BJ (cell line): ENCODE results near the gene MAL. TPM values are rescaled to one million over a fixed set of nuclear protein-coding genes. Genes with fewer than 3 reads are reported as not detected.

ENCODE experiments used
- CTCF ChIA-PET: fragments of 350-600 bp; formaldehyde crosslinking; extraction: SDS; loops from one replicate; lab custom pipeline; 2021; ENCODE audit warnings: antibody characterized with exemption, inconsistent platforms; lab: Yijun Ruan, JAX
- POLR2A ChIA-PET: fragments of 300-600 bp; sonication (Branson Sonifier 250); formaldehyde crosslinking; extraction: SDS; loops from one replicate; lab custom pipeline; 2021; ENCODE audit warnings: antibody characterized with exemption; lab: Charles Lee
- DNase-seq: peaks from one replicate; pipeline ENCODE4 v3.0.0-alpha.2; 2011; ENCODE audit warnings: low read depth
- H3K27me3 ChIP-seq: 2 replicates; pipeline ENCODE4 v1.6.0; 2011; ENCODE audit warnings: low read length; ENCODE audit not compliant: control insufficient read depth, insufficient read depth
- H3K36me3 ChIP-seq: 2 replicates; pipeline ENCODE4 v1.5.1; 2011; ENCODE audit warnings: low read length; ENCODE audit not compliant: control insufficient read depth, insufficient read depth
- H3K4me3 ChIP-seq: 2 replicates; pipeline ENCODE4 v1.5.1; 2011; ENCODE audit warnings: low read depth, mild to moderate bottlenecking, control low read depth, low read length
- CTCF ChIP-seq: IDR thresholded peaks from 2 replicates; pipeline ENCODE4 v1.5.1; 2011; ENCODE audit warnings: low read depth, mild to moderate bottlenecking, control low read depth, inconsistent platforms, low read length, moderate library complexity; ENCODE audit not compliant: insufficient read depth
- polyA minus RNA-seq: library from RNA; depleted of rRNA, polyadenylated mRNA; stranded (reverse); fragments of >200 nt; gene quantifications from 2 replicates; pipeline ENCODE4 v1.2.3, GENCODE V29; 2011; rRNA and poly(A)+ RNA removed
- polyA plus RNA-seq: library from polyadenylated mRNA; depleted of rRNA; stranded (reverse); fragments of >200 nt; gene quantifications from 2 replicates; pipeline ENCODE4 v1.2.3, GENCODE V29; 2011; rRNA removed

MAL gene
- polyA plus RNA-seq (not detected in 2 replicates), polyA minus RNA-seq (not detected in 2 replicates)

- ChIA-PET POLR2A (no interaction called here), CTCF (interaction anchor here (1.3 to 2.3 kb wide), 3 partner anchors 17 to 54 kb away, joined by 3 to 5 read pairs (median 3); no protein-coding TSS in a partner anchor)
- peaks cover 27% of the 10 kb centered on the region for H3K27me3 ChIP-seq
- no peak for DNase-seq
- no peaks in the 10 kb centered on the region for H3K36me3 ChIP-seq
- H3K4me3 ChIP-seq, result no peak within 1 kb of the TSS
- no peak for TF ChIP-seq CTCF
Measured at GRCh38 chr2:95025406-95026319, at the start of gene MAL. TSS of gene MAL (plus strand) at chr2:95025708. CDS start at chr2:95025793, 85 bp downstream.

GRCh38 chr2:94977826-94978225 lies 47.7 kb upstream of the MAL start:
- no peak for DNase-seq
- Histone ChIP-seq H3K4me3 (no peak overlapping the region), H3K36me3 (no peaks in the 10 kb centered on the region), H3K27me3 (peaks cover 2% of the 10 kb centered on the region; the same call in 1 of the 2 replicates)
- ChIA-PET POLR2A (no interaction called here), CTCF (interaction anchor here (1.1 kb wide), 1 partner anchor 21 kb away, joined by 4 read pairs; no protein-coding TSS in a partner anchor)
- TF ChIP-seq CTCF, result no peak

- no peak for TF ChIP-seq CTCF
- no peak for DNase-seq
- CTCF ChIA-PET, result interaction anchor here (0.6 to 1.1 kb wide), 2 partner anchors 18 to 22 kb away, joined by 3 to 4 read pairs; no protein-coding TSS in a partner anchor
Measured at GRCh38 chr2:94978917-94979316, 46.6 kb upstream of the MAL start.

GRCh38 chr2:94979406-94980375 lies 45.8 kb upstream of the MAL start:
- H3K36me3 ChIP-seq, result no peaks in the 10 kb centered on the region
- POLR2A ChIA-PET, result no interaction called here
- no peak overlapping the region for H3K4me3 ChIP-seq
- peaks cover 2% of the 10 kb centered on the region; the same call in 1 of the 2 replicates for H3K27me3 ChIP-seq
- CTCF ChIA-PET, result no interaction called here
- TF ChIP-seq CTCF, result no peak
- DNase-seq, result no peak

More at GRCh38 chr2:94978917-94979316, 46.6 kb upstream of the MAL start:
- no peak overlapping the region for H3K4me3 ChIP-seq
- peaks cover 2% of the 10 kb centered on the region; the same call in 1 of the 2 replicates for H3K27me3 ChIP-seq
- no peaks in the 10 kb centered on the region for H3K36me3 ChIP-seq
- POLR2A ChIA-PET, result no interaction called here
